OCI-LY3 (cell line): ENCODE data around the gene OR6N1.

Source experiments
- CTCF ChIP-seq: fragments of 200-600, 300-600 bp; sonication (generic); IDR thresholded peaks from 2 replicates; pipeline ENCODE4 v1.5.1; 2014; ENCODE audit warnings: antibody characterized with exemption, low read length, low read depth
- EZH2phosphoT487 ChIP-seq: fragments of 200-600 bp; shearing (Covaris generic); IDR thresholded peaks from 2 replicates; pipeline ENCODE4 v1.6.1; 2018; ENCODE audit warnings: antibody characterized with exemption, mixed run types, low read depth

DNA sequence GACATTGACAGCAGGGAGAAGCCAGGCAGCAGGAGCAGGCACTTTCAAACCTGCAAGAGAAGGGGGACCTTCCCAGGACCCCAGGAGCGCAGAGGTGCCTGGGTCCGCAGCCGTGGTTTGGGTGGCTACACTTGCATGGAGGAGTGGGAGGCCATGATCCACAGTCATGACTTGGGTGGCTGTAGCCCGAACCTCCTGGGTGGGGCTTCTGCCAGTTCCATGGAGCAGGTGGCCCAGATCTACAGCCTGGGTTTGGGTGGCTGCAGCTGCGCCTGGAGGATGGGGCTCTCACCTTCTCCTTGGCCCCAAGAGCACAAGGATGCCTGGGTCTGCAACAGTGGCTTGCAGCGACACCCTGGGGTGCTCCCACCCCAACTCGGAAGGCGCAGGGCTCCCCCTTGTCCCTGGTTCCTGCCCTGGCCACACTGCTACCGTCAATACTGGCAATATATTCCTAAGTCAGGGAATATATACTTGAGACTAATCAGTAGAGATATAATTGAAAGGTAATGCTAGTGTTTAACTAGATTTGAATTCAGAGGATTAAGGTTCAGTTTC is 19.8 kb downstream of the OR6N1 start:
- TF ChIP-seq CTCF (no peak), EZH2phosphoT487 (no peak)
